Liver (tissue), 9 donors: ENCODE results near the gene LILRB5. TPM values are rescaled to one million over a fixed set of nuclear protein-coding genes. Genes with fewer than 3 reads are reported as not detected.

ENCODE experiments used
- DNase-seq: peaks from one replicate; pipeline ENCODE4 v3.0.0-alpha.2; 2017; ENCODE audit warnings: low spot score
- H3K27ac ChIP-seq, 2 donors: one replicate each; pipeline ENCODE4 v1.7.0; 2013; ENCODE audit warnings: inconsistent platforms in 2 of 2, low read length in 2 of 2, control low read depth in 1 of 2, low read depth in 1 of 2, mild to moderate bottlenecking in 1 of 2
- H3K27me3 ChIP-seq, 4 donors: one replicate each; pipeline versions ENCODE4 v1.6.1 to v1.7.0; 2013; ENCODE audit warnings: low read length in 3 of 4, inconsistent platforms in 1 of 4, mild to moderate bottlenecking in 1 of 4, moderate library complexity in 1 of 4; ENCODE audit not compliant: control insufficient read depth in 4 of 4, insufficient read depth in 4 of 4
- H3K36me3 ChIP-seq, 4 donors: one replicate each; pipeline versions ENCODE4 v1.6.1 to v1.7.0; 2013; ENCODE audit warnings: low read length in 3 of 4, mild to moderate bottlenecking in 3 of 4, low read depth in 1 of 4, moderate library complexity in 1 of 4; ENCODE audit not compliant: control insufficient read depth in 4 of 4, insufficient read depth in 3 of 4
- H3K4me1 ChIP-seq, 4 donors: one replicate each; pipeline versions ENCODE4 v1.6.1 to v1.7.0; 2013; ENCODE audit warnings: low read length in 3 of 4, mild to moderate bottlenecking in 3 of 4, moderate library complexity in 1 of 4; ENCODE audit not compliant: control insufficient read depth in 4 of 4, insufficient read depth in 4 of 4
- H3K4me3 ChIP-seq, 3 donors: one replicate each; pipeline versions ENCODE4 v1.6.1 to v1.7.0; 2013; ENCODE audit warnings: low read length in 3 of 3, control low read depth in 1 of 3, low read depth in 1 of 3, mild to moderate bottlenecking in 1 of 3
- H3K9ac ChIP-seq, 2 donors: one replicate each; pipeline ENCODE4 v1.7.0; 2013; ENCODE audit warnings: low read length in 2 of 2, mild to moderate bottlenecking in 2 of 2, moderate library complexity in 2 of 2, control low read depth in 1 of 2, low read depth in 1 of 2
- H3K9me3 ChIP-seq, 4 donors: one replicate each; pipeline versions ENCODE4 v1.6.1 to v1.7.0; 2013; ENCODE audit warnings: low read length in 3 of 4; ENCODE audit not compliant: control insufficient read depth in 4 of 4
- ATF3 ChIP-seq: IDR thresholded peaks from 2 replicates; pipeline ENCODE4 v1.6.1; 2016; ENCODE audit warnings: antibody characterized with exemption
- CTCF ChIP-seq: fragments of 150-350 bp; IDR thresholded peaks from 2 replicates; pipeline ENCODE4 v1.5.1; 2017; ENCODE audit warnings: improper control_type of control experiment, low read depth, low read length; ENCODE audit not compliant: missing input control
- FOXA1 ChIP-seq: IDR thresholded peaks from 2 replicates; pipeline ENCODE4 v1.6.1; 2016; ENCODE audit warnings: antibody characterized with exemption
- FOXA2 ChIP-seq: IDR thresholded peaks from 2 replicates; pipeline ENCODE4 v1.6.1; 2016; ENCODE audit warnings: antibody characterized with exemption
- HNF4A ChIP-seq, 2 donors: conservative IDR thresholded peaks; 2 replicates each; pipeline ENCODE4 v1.6.1; 2016; ENCODE audit warnings: antibody characterized with exemption in 2 of 2, mild to moderate bottlenecking in 2 of 2
- MAX ChIP-seq: IDR thresholded peaks from 2 replicates; pipeline ENCODE4 v1.6.1; 2016; ENCODE audit warnings: antibody characterized with exemption
- NR2F2 ChIP-seq: IDR thresholded peaks from 2 replicates; pipeline ENCODE4 v1.6.1; 2016; ENCODE audit warnings: antibody characterized with exemption
- RAD21 ChIP-seq, 2 donors: IDR thresholded peaks; 2 replicates each; pipeline ENCODE4 v1.6.1; 2016; ENCODE audit warnings: antibody characterized with exemption in 2 of 2, mild to moderate bottlenecking in 2 of 2
- REST ChIP-seq: IDR thresholded peaks from 2 replicates; pipeline ENCODE4 v1.6.1; 2016; ENCODE audit warnings: antibody characterized with exemption, mild to moderate bottlenecking
- ZBTB33 ChIP-seq: IDR thresholded peaks from 2 replicates; pipeline ENCODE4 v1.6.1; 2016; ENCODE audit warnings: antibody characterized with exemption
- WGBS: extraction: QIAGEN DNeasy Blood & Tissue Kit; methylation state at CpG from one replicate; pipeline ENCODE4 v1.1.7; 2013; 5-methylcytosine and 5-hydroxymethylcytosine counted together
- polyA plus RNA-seq, 2 donors: library from polyadenylated mRNA; stranded (reverse) in 1 of 2; unstranded in 1 of 2; fragments of 200-250 nt in 1 of 2; fragments of >200 nt in 1 of 2; fragmentation: Nextera tagmentation in 1 of 2; extraction: Ambion mirVana in 1 of 2; gene quantifications; one replicate each; pipeline versions ENCODE4 v1.2.1 to v1.2.3, GENCODE V29; 2013 to 2015
- total RNA-seq, 2 donors: library from RNA; depleted of rRNA; stranded (reverse); fragments of >200 nt; gene quantifications; one replicate each; pipeline ENCODE4 v1.2.3, GENCODE V29; 2014
- donor health status: healthy.
- donor health status: healthy.
- donor health status: healthy.
- donor health status: healthy.
- donor health status: healthy.

LILRB5 gene
- total and polyA plus RNA-seq, 4 donors, result 5.1 to 10.8 (median 6.3) TPM

- TF ChIP-seq ATF3 (no peak), RAD21 (IDR thresholded peaks at IDR 0.05) (no peak), FOXA2 (no peak), ZBTB33 (no peak)
Observed at GRCh38 chr19:54299126-54299498, 42.0 kb upstream of the LILRB5 start (continued).

- H3K9me3 ChIP-seq, result no peaks in the 10 kb centered on the region
- 41% methylated on average over 4 of the region's 4 CpGs for WGBS
- H3K27me3 ChIP-seq, result peaks cover 0 to 5% (median 2%) of the 10 kb centered on the region in 4 donors
- H3K27ac ChIP-seq, result no peak overlapping the region
- no peak overlapping the region for H3K9ac ChIP-seq
- DNase-seq, result no peak
- no peaks in the 10 kb centered on the region for H3K36me3 ChIP-seq
- TF ChIP-seq RAD21 (IDR thresholded peaks at IDR 0.05), result no peak
- TF ChIP-seq NR2F2, result no peak
- no peak for TF ChIP-seq HNF4A (conservative IDR thresholded peaks at IDR 0.05)
- no peak for TF ChIP-seq ATF3
- TF ChIP-seq REST, result no peak
- no peak for TF ChIP-seq FOXA1
- TF ChIP-seq MAX, result no peak
- no peak for TF ChIP-seq CTCF
- no peak overlapping the region for H3K4me3 ChIP-seq
- H3K4me1 ChIP-seq, result no peaks in the 10 kb centered on the region
Observed at GRCh38 chr19:54298357-54299125, 41.5 kb upstream of the LILRB5 start.
